ENCODE measurements around the gene CEBPA. TPM values are rescaled to one million over a fixed set of nuclear protein-coding genes. Genes with fewer than 3 reads are reported as not detected.

Gene CEBPA
- total and polyA plus RNA-seq, 10 donors: 7.4 to 27.7 (median 18.0) TPM

- peaks cover 0 to 58% (median 13%) of the 10 kb centered on the region in 7 donors for H3K27me3 ChIP-seq (replicated peaks in 1 of 7)
- TF ChIP-seq POLR2AphosphoS5 (IDR thresholded peaks at IDR 0.05) (no peak), CTCF (IDR thresholded peaks at IDR 0.05 in 8 of 11, conservative IDR thresholded peaks at IDR 0.05 in 3 of 11) (no peak), POLR2A (IDR thresholded peaks at IDR 0.05) (no peak)
- DNase-seq: no peak
- H3K27ac ChIP-seq: no peak overlapping the region
- H3K9me3 ChIP-seq: peaks cover 0 to 8% (median 0%) of the 10 kb centered on the region in 8 donors
- H3K4me3 ChIP-seq: no peak overlapping the region
- intact Hi-C loops (cut with DNase I; ENCODE audit: low total_unique reads): no loop called here
- peaks cover 5 to 27% (median 19%) of the 10 kb centered on the region in 6 donors for H3K4me1 ChIP-seq
- WGBS, 5 donors: 82 to 94% (median 88%) methylated on average over 12 of the region's 12 CpGs
- no peaks in the 10 kb centered on the region for H3K36me3 ChIP-seq
These were observed 4.8 kb upstream of the CEBPA start for GRCh38 chr19:33306853-33307792.

GRCh38 chr19:33306191-33306590 is 3.9 kb upstream of the CEBPA start:
- intact Hi-C loops (cut with DNase I; ENCODE audit: low total_unique reads): no loop called here
- Histone ChIP-seq H3K27me3 (replicated peaks in 1 of 7) (peaks cover 0 to 58% (median 19%) of the 10 kb centered on the region in 7 donors), H3K4me1 (peaks cover 8 to 31% (median 22%) of the 10 kb centered on the region in 6 donors), H3K27ac (no peak overlapping the region), H3K36me3 (no peaks in the 10 kb centered on the region), H3K4me3 (no peak overlapping the region), H3K9me3 (peaks cover 0 to 8% (median 0%) of the 10 kb centered on the region in 8 donors)
- 81 to 95% (median 86%) methylated on average over 5 of the region's 5 CpGs for WGBS, 5 donors
- TF ChIP-seq CTCF (IDR thresholded peaks at IDR 0.05 in 8 of 11, conservative IDR thresholded peaks at IDR 0.05 in 3 of 11): no peak
- TF ChIP-seq POLR2A (IDR thresholded peaks at IDR 0.05): no peak
- TF ChIP-seq POLR2AphosphoS5 (IDR thresholded peaks at IDR 0.05): no peak
- no peak for DNase-seq

GRCh38 chr19:33304760-33305647 is 2.7 kb upstream of the CEBPA start:
- H3K27ac ChIP-seq: no peak overlapping the region
- peaks cover 0 to 58% (median 31%) of the 10 kb centered on the region in 7 donors for H3K27me3 ChIP-seq (replicated peaks in 1 of 7)
- peaks cover 0 to 8% (median 0%) of the 10 kb centered on the region in 8 donors for H3K9me3 ChIP-seq
- no peak overlapping the region for H3K4me3 ChIP-seq
- 75 to 88% (median 83%) methylated on average over 12 of the region's 12 CpGs for WGBS, 5 donors
- H3K4me1 ChIP-seq: peaks cover 13 to 43% (median 33%) of the 10 kb centered on the region in 6 donors
- intact Hi-C loops (cut with DNase I; ENCODE audit: low total_unique reads): no loop called here
- TF ChIP-seq CTCF (IDR thresholded peaks at IDR 0.05 in 8 of 11, conservative IDR thresholded peaks at IDR 0.05 in 3 of 11) (no peak), POLR2AphosphoS5 (IDR thresholded peaks at IDR 0.05) (no peak), POLR2A (IDR thresholded peaks at IDR 0.05) (no peak)
- H3K36me3 ChIP-seq: no peaks in the 10 kb centered on the region
- DNase-seq: no peak

All from spleen (tissue), 11 donors.